Liver (tissue), 9 donors: ENCODE data around the gene PARP8. TPM values are rescaled to one million over a fixed set of nuclear protein-coding genes. Genes with fewer than 3 reads are reported as not detected.

ENCODE experiments used
- DNase-seq: peaks from one replicate; pipeline ENCODE4 v3.0.0-alpha.2; 2017; ENCODE audit warnings: low spot score
- H3K27ac ChIP-seq, 2 donors: one replicate each; pipeline ENCODE4 v1.7.0; 2013; ENCODE audit warnings: inconsistent platforms in 2 of 2, low read length in 2 of 2, control low read depth in 1 of 2, low read depth in 1 of 2, mild to moderate bottlenecking in 1 of 2
- H3K27me3 ChIP-seq, 4 donors: one replicate each; pipeline versions ENCODE4 v1.6.1 to v1.7.0; 2013; ENCODE audit warnings: low read length in 3 of 4, inconsistent platforms in 1 of 4, mild to moderate bottlenecking in 1 of 4, moderate library complexity in 1 of 4; ENCODE audit not compliant: control insufficient read depth in 4 of 4, insufficient read depth in 4 of 4
- H3K36me3 ChIP-seq, 4 donors: one replicate each; pipeline versions ENCODE4 v1.6.1 to v1.7.0; 2013; ENCODE audit warnings: low read length in 3 of 4, mild to moderate bottlenecking in 3 of 4, low read depth in 1 of 4, moderate library complexity in 1 of 4; ENCODE audit not compliant: control insufficient read depth in 4 of 4, insufficient read depth in 3 of 4
- H3K4me1 ChIP-seq, 4 donors: one replicate each; pipeline versions ENCODE4 v1.6.1 to v1.7.0; 2013; ENCODE audit warnings: low read length in 3 of 4, mild to moderate bottlenecking in 3 of 4, moderate library complexity in 1 of 4; ENCODE audit not compliant: control insufficient read depth in 4 of 4, insufficient read depth in 4 of 4
- H3K4me3 ChIP-seq, 3 donors: one replicate each; pipeline versions ENCODE4 v1.6.1 to v1.7.0; 2013; ENCODE audit warnings: low read length in 3 of 3, control low read depth in 1 of 3, low read depth in 1 of 3, mild to moderate bottlenecking in 1 of 3
- H3K9ac ChIP-seq, 2 donors: one replicate each; pipeline ENCODE4 v1.7.0; 2013; ENCODE audit warnings: low read length in 2 of 2, mild to moderate bottlenecking in 2 of 2, moderate library complexity in 2 of 2, control low read depth in 1 of 2, low read depth in 1 of 2
- H3K9me3 ChIP-seq, 4 donors: one replicate each; pipeline versions ENCODE4 v1.6.1 to v1.7.0; 2013; ENCODE audit warnings: low read length in 3 of 4; ENCODE audit not compliant: control insufficient read depth in 4 of 4
- ATF3 ChIP-seq: IDR thresholded peaks from 2 replicates; pipeline ENCODE4 v1.6.1; 2016; ENCODE audit warnings: antibody characterized with exemption
- FOXA1 ChIP-seq: IDR thresholded peaks from 2 replicates; pipeline ENCODE4 v1.6.1; 2016; ENCODE audit warnings: antibody characterized with exemption
- GABPA ChIP-seq, 2 donors: IDR thresholded peaks in 1 of 2; conservative IDR thresholded peaks in 1 of 2; 2 replicates each; pipeline ENCODE4 v1.6.1; 2016; ENCODE audit warnings: antibody characterized with exemption in 2 of 2, mild to moderate bottlenecking in 1 of 2, moderate library complexity in 1 of 2
- HNF4A ChIP-seq, 2 donors: conservative IDR thresholded peaks; 2 replicates each; pipeline ENCODE4 v1.6.1; 2016; ENCODE audit warnings: antibody characterized with exemption in 2 of 2, mild to moderate bottlenecking in 2 of 2
- JUND ChIP-seq, 2 donors: IDR thresholded peaks; 2 replicates each; pipeline ENCODE4 v1.6.1; 2016; ENCODE audit warnings: antibody characterized with exemption in 2 of 2
- MAX ChIP-seq: IDR thresholded peaks from 2 replicates; pipeline ENCODE4 v1.6.1; 2016; ENCODE audit warnings: antibody characterized with exemption
- REST ChIP-seq: IDR thresholded peaks from 2 replicates; pipeline ENCODE4 v1.6.1; 2016; ENCODE audit warnings: antibody characterized with exemption, mild to moderate bottlenecking
- ZBTB33 ChIP-seq: IDR thresholded peaks from 2 replicates; pipeline ENCODE4 v1.6.1; 2016; ENCODE audit warnings: antibody characterized with exemption
- whole genome bisulfite sequencing: extraction: QIAGEN DNeasy Blood & Tissue Kit; methylation state at CpG from one replicate; pipeline ENCODE4 v1.1.7; 2013; 5-methylcytosine and 5-hydroxymethylcytosine counted together
- polyA plus RNA-seq, 2 donors: library from polyadenylated mRNA; stranded (reverse) in 1 of 2; unstranded in 1 of 2; fragments of 200-250 nt in 1 of 2; fragments of >200 nt in 1 of 2; fragmentation: Nextera tagmentation in 1 of 2; extraction: Ambion mirVana in 1 of 2; gene quantifications; one replicate each; pipeline versions ENCODE4 v1.2.1 to v1.2.3, GENCODE V29; 2013 to 2015
- total RNA-seq, 2 donors: library from RNA; depleted of rRNA; stranded (reverse); fragments of >200 nt; gene quantifications; one replicate each; pipeline ENCODE4 v1.2.3, GENCODE V29; 2014
- donor health status: healthy.
- donor health status: healthy.
- donor health status: healthy.
- donor health status: healthy.
- donor health status: healthy.

PARP8 gene
- total and polyA plus RNA-seq, 4 donors: 3.9 to 16.0 (median 7.1) TPM

GRCh38 chr5:50798002-50798401, 131.6 kb downstream of the PARP8 start:
- H3K36me3 ChIP-seq: peaks cover 0 to 7% (median 3%) of the 10 kb centered on the region in 4 donors
- no peak overlapping the region for H3K27ac ChIP-seq
- H3K9me3 ChIP-seq: peaks cover 0 to 4% (median 0%) of the 10 kb centered on the region in 4 donors
- no peak overlapping the region for H3K4me3 ChIP-seq
- H3K4me1 ChIP-seq: no peaks in the 10 kb centered on the region
- no peak for DNase-seq
- no peak overlapping the region for H3K9ac ChIP-seq
- no peak for TF ChIP-seq ZBTB33
- no peak for TF ChIP-seq REST
- no peak for TF ChIP-seq MAX
- 88% methylated on average over 2 of the region's 2 CpGs for WGBS
- H3K27me3 ChIP-seq: no peaks in the 10 kb centered on the region

GRCh38 chr5:50799596-50799995, 133.2 kb downstream of the PARP8 start:
- Histone ChIP-seq H3K4me1 (no peaks in the 10 kb centered on the region), H3K9ac (no peak overlapping the region), H3K36me3 (peaks cover 0 to 9% (median 5%) of the 10 kb centered on the region in 4 donors), H3K27me3 (no peaks in the 10 kb centered on the region), H3K4me3 (no peak overlapping the region), H3K9me3 (peaks cover 0 to 8% (median 0%) of the 10 kb centered on the region in 4 donors), H3K27ac (no peak overlapping the region)
- 95% methylated on average over 2 of the region's 2 CpGs for WGBS
- DNase-seq: no peak
- TF ChIP-seq ATF3 (no peak), FOXA1 (no peak), JUND (IDR thresholded peaks at IDR 0.05) (no peak), HNF4A (conservative IDR thresholded peaks at IDR 0.05) (no peak), GABPA (IDR thresholded peaks at IDR 0.05 in 1 of 2, conservative IDR thresholded peaks at IDR 0.05 in 1 of 2) (no peak)

- TF ChIP-seq REST (no peak), MAX (no peak)
- Histone ChIP-seq H3K27ac (no peak overlapping the region), H3K36me3 (peaks cover 0 to 6% (median 1%) of the 10 kb centered on the region in 4 donors)
Observed at GRCh38 chr5:50800410-50800809, 134.0 kb downstream of the PARP8 start.

More at GRCh38 chr5:50800410-50800809, 134.0 kb downstream of the PARP8 start:
- Histone ChIP-seq H3K4me1 (no peaks in the 10 kb centered on the region), H3K9ac (no peak overlapping the region), H3K9me3 (peaks cover 0 to 8% (median 0%) of the 10 kb centered on the region in 4 donors), H3K4me3 (no peak overlapping the region), H3K27me3 (no peaks in the 10 kb centered on the region)
- no peak for DNase-seq
